Ammon's horn (tissue), 1 donor: ENCODE data around the gene STARD3NL.
"Not testable (repeated sequence)": the region's sequence is repeated elsewhere in the genome, so short reads cannot be mapped to it uniquely, and the experiment has no call there.

Source experiments
- DNase-seq: peaks from one replicate; pipeline ENCODE4 v3.0.0-alpha.2; 2016; ENCODE audit warnings: low spot score

The STARD3NL gene

DNA sequence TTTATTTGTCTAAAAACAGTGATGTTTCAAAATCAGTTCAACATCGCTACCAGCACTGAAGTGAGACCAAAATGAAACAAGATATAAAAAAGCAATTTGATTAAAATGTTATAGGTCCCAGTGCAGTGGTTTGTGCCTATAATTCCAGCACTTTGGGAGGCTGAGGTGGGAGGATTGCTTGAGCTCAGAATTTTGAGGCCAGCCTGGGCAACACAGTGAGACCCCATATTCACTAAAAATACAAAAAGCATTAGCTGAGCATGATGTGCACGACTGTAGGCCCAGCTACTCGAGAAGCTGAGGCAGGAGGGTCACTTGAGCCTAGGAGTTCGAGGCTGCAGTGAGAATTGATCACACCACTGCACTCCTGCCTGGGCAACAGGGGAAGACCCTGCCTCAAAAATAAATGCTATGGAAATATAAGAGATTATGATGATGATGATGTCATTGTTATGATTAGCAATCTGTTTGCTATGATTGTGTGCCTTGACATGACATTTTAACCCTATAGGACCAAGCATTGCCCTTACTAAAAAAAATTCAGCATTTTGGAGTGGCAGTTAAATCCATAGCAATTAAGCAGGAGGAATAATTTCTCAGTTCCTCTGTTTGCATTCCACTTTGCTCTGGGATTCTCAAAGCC is 91.8 kb downstream of the STARD3NL start:
- not testable (repeated sequence) for DNase-seq

DNA sequence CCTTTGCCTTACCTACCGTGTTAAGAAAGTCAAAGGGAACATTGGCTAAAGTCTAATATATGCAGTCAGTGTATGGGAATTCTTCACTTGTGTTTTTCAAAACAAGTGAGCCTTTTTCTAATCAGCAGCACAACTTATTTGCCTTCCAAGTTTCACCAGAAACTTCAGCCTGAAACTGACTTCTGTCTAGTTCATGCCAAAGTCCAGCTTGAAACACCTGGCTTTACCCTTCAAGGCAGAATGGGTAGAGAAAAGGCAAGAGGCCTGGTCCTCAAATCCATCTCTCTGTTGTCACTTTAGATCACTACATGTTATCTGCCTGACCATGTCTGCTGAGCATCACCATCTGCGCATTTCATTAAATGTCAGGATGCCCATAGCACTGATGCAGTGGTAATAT is 92.4 kb downstream of the STARD3NL start:
- DNase-seq, result not testable (repeated sequence)

DNA sequence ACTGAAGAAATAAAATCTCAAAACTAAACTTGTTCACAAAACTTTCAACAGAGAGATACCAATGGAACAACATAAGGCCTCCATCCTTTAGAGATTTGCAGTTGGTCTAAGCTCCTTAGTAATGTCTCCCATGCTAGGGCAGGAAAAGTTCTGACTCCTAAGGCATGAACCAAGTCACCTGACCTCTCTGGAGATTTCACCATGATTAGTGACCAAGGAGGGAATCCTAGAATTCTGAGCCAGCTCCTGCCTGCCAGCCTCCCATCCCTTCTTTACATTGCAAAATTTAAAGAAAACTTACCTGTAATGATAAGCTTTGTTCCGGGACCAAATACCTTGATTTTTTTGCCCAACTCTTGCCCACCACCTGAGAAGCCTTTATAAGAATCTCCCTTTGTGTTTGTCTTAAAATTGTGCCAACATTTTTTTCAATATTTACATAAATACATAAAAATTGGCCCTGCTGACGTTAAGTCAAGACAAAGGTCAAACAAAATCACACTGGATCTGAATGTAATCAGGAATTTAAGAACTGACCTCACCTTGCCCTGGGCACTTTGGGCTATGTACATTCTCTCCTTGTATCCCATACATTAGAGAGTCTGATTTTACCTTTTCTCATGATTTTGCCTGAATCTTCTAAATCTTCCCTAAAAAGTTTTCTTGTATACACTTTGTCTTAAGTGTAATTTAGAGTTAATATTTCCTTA is 95.4 kb downstream of the STARD3NL start, which contains the start of gene TARP:
Gene TARP, minus strand, starts transcription at position 351 of the 710 bp plus-strand sequence.
- DNase-seq, result no peak

DNA sequence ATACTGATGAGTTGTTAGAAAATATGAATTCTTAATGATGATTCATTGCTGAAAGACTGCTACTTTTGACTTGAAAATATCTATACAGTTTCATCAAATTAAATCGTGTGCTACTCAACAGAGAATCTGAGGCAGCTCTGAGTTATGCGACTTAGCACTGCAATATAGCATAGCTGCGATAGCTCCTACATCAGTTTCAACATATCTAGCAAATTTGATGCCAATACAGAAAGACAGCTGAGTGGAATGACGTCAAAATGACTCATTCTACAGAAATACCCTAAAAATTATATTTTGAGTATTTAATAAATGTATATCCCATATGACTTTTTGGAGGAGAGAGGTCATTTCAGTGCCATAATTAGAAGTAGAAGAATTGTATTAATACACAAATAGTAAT is 96.4 kb downstream of the STARD3NL start:
- DNase-seq, result no peak

DNA sequence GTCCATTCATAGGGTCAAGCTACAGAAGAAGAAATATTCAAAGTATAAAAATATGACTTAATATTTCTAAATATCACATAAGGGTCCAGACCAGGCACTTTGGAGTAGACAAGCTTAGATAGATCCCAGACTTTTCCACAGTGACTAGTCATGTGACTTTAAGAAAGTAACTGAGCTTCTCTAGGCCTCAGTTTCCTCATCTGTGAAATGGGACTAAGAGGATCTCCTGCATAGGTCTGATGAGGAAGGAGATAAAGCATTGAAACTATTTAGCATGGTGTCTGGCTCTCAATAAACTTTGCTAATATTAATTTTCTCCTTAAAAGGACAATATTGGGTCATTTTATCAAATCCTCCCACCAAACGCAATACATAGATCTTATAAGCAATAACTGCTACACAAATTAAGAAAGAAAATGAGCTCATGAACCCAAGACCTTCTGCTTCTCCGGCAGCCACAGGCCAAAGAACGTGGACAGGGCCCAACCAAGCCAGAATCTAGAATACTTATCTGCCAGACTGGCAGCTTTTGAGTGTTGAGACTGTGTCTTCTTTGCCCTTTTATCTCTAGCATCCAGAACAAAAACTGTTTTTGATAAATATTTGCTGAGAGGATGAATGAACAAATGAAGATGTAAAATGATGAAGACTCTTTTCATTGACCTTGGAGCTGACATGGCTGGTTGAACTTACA is 97.0 kb downstream of the STARD3NL start:
- no peak for DNase-seq

DNA sequence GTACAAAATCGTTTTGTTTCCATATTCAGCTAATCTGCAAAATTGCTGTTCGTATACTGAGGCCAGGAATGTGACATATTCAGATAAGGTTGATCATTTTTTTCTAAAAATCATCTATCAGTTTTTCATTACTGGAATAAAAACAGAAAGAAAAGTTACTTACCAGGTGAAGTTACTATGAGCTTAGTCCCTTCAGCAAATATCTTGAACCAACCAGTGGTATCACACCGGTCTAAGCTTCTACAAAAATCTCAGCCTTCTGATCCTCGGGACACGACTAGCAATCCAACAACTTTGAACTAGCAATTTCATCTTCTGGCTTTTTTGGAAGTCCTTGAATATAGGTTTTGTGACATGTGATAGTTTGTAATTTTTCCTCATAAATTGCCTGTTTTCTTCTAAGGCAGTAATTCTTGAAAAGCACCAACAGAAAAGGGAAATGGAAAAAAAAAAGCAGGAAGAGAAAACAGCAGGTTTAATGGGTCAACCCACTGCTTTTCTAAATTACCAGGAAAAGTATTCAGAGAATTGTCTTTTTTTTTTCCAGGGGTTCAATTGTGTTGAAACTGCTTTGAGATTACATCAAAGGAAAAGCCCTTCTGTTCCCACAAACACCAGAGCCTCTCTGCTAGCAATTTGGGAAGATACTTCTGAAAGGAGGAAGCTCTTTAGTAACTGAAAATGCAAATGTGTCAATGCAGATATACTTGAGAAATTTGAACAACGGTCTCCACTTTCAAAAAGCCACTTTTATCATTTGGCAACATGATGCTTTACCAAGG is 98.2 kb downstream of the STARD3NL start:
- DNase-seq, result no peak

DNA sequence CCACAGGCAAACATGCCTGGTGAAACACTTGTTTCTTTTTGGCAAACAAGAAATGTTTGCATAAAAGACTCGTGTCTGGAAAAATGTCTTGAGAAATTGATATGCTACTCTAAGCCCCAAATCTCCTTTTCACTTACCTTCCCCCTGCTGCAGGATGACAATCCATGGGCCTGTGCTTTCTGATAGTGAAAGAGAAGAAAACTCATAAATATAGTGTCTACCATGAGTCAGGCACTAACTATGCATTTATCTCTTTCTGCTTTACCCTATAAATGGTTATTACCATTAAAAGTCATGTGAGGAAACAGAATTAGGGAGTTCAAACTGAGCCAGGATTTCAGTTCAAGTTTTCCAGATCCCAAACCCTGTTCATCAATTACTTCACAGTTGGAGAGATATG is 102.0 kb downstream of the STARD3NL start:
- DNase-seq, result no peak
